ENCODE results near the gene NKD1.
A peak's percentile ranks its signal among the peaks of the same experiment; 100 is the strongest.
"Not testable (repeated sequence)": the region's sequence is repeated elsewhere in the genome, so short reads cannot be mapped to it uniquely, and the experiment has no call there.

The NKD1 gene

GRCh38 chr16:50578137-50578536, 29.9 kb downstream of the NKD1 start:
- DNase-seq (ENCODE audit: low spot score) = no peak

DNA sequence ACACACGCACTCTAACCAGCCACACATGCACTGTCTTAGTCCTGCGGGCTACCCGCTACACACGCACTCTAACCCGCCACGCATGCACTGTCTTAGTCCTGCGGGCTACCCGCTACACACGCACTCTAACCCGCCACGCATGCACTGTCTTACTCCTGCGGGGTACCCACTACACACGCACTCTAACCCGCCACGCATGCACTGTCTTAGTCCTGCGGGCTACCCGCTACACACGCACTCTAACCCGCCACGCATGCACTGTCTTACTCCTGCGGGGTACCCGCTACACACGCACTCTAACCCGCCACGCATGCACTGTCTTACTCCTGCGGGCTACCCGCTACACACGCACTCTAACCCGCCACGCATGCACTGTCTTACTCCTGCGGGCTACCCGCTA, 31.2 kb downstream of the NKD1 start:
- not testable (repeated sequence) for DNase-seq (ENCODE audit: low spot score)

GRCh38 chr16:50580180-50580798, 32.1 kb downstream of the NKD1 start:
- no peak for DNase-seq (ENCODE audit: low spot score)

GRCh38 chr16:50581845-50582244, 33.6 kb downstream of the NKD1 start:
- no peak for DNase-seq (ENCODE audit: low spot score)

- DNase-seq (ENCODE audit: low spot score) = no peak
Observed at GRCh38 chr16:50583211-50583610, 35.0 kb downstream of the NKD1 start.

- DNase-seq (ENCODE audit: low spot score) = no peak
Observed at GRCh38 chr16:50584033-50584722, 36.0 kb downstream of the NKD1 start.

- no peak for DNase-seq (ENCODE audit: low spot score)
Observed at GRCh38 chr16:50585331-50585776, 37.2 kb downstream of the NKD1 start.

- no peak for DNase-seq (ENCODE audit: low spot score)
Observed at GRCh38 chr16:50587543-50587942, 39.3 kb downstream of the NKD1 start.

DNA sequence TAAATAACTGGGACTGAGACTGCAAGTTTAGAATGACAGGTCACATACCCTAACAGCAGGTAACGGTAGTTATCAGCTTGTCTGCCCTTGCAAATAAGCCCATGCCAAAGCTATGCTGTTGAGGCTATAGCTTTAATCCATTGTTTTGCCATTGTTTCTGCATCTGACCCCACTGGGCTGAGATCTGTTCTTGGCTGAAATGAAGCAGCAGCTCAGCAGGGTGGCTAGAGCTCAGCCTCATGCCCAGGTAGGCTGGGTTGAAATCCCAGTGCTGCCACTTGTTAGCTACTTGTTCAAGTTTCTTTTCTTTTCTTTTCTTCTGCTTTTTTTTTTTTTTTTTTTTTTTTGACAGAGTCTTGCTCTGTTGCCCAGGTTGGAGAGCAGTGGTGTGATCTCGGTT, 40.1 kb downstream of the NKD1 start:
- no peak for DNase-seq (ENCODE audit: low spot score)

DNA sequence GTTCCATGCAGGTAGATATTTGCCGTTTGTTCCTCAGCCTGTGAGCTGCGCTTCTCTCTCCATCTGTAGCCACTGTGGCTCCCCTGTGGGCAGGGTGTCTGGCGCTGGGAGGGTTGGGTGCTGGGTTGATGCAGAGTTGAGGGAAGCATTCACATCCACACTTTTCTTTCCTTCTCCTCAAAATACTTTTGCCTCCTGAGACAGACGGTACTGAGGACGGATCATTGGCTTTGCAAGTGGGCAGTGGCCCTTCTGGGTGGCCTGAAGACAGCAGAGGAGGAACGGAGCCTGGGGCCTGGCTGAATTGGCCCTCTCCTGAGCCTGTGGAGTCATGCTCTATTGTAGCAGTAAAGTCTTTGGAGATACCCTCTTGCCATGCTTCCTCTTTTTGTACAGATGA, 43.0 kb downstream of the NKD1 start:
- no peak for DNase-seq (ENCODE audit: low spot score)

DNA sequence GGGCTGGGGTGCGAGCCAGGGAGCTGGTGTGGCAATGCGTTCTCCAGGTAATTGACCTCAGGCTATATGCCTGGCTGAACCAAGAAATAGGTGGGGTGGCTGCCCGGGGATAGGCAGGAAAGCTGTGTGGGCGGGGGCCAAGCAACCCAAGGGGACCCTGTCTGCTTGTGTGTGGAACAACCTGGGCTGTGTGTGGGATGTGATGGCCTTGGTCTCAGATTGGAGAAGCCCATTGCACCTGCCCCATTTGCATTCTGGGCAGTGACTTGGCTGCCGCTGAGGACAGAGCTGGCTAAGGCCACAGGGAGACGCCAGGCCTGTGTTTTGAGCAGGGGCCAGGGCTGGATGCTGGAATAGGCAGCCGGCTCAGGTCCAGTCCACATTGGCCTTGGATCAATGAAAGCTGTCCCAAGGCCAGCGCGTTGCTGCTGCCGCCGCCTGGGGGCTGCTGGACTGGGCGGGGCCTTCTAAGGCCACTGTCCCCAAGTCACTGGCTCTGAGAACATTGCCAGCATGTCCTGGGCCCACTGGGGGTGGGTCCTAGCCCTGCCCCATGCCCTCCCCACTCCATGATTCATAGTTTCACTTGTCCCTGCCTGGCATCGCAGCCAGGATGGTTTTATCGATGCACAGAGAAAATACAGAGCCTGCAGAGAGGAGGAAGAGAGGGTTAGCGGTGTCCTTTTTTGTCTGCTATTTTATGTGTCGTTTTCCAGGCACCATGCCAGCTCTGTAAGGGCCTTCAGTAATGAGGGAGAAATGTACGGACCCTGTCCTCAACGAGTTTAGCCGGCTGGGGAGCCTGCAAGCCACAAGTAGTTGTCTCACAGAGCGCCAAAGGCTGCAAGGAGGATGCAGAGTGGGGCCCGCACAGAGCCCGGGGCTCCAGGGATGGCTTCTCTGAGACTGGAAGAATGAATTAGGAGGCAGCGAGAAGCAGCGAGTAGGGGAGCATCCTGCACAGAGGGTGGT, 43.9 kb downstream of the NKD1 start:
- no peak for DNase-seq (ENCODE audit: low spot score)

GRCh38 chr16:50592996-50593395, 44.8 kb downstream of the NKD1 start:
- no peak for DNase-seq (ENCODE audit: low spot score)

- peak; percentile 66 for DNase-seq (ENCODE audit: low spot score)
Observed at GRCh38 chr16:50593410-50594150, 45.4 kb downstream of the NKD1 start.

DNA sequence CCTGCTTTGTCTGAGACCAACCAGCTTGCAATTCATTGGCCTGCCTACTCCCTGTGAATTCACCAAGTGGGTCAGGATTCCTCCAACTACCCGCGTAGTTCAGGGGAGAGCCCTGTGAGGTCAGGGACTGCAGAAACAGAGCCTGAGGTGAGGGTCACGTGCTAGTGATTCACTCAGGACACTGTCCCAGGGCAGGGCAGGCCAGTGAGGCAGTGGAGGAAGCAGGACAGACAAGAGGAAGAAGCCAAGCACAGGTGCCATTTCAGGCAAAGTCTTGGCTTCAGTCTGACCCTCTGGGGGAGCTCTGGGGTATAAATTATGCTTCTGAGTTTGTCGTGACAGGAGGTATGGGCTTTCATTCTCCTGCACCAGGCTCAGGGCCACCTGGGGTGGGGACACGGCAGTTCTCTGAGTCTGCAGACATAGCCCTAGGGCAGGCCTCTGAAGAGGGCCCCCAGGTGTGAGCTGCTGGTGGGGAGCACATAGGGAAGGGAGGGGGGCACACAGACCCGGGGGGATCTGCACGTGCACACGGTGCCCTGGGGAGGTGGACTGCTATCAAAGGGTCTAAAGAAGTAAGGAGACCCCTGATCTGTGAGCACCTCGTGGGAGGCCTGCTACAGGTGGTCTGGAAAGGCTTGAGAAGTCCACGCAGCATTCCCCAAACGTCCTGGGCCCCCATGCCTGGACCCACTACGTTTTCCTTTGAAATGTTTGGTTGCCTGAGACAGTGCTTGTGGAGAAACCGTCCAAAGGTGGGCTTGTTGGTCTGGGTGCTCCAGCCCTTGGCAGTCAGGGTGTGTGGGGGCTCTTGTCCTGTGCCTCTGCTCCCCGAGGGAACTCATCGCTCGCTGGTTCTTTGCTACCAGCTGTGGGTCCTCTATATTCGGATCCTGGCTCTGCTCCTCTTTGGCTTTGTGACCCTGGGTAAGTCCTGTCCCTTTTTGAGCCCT, 46.4 kb downstream of the NKD1 start:
- DNase-seq (ENCODE audit: low spot score) = no peak

DNA sequence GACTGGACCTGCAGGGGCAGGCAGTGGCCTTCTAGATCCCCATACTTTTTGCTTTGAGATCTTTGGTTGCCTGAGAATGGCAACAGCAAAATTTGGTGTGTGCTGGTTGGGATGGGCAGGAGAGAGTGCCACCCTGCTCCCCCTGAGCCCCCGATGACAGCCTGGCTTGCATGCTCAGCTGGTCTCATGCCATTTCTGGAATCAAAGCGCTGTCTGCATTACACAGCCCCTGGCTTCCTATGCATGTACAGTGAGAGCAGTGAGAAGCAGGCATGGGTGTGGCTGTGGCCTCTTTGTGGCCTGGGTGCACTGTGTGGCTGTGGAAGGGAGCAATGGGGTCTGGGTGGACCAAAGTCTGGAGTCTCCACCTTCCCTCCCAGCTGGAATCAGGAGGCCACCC, 47.7 kb downstream of the NKD1 start:
- no peak for DNase-seq (ENCODE audit: low spot score)

- no peak for DNase-seq (ENCODE audit: low spot score)
Observed at GRCh38 chr16:50596762-50597450, 48.7 kb downstream of the NKD1 start.

DNA sequence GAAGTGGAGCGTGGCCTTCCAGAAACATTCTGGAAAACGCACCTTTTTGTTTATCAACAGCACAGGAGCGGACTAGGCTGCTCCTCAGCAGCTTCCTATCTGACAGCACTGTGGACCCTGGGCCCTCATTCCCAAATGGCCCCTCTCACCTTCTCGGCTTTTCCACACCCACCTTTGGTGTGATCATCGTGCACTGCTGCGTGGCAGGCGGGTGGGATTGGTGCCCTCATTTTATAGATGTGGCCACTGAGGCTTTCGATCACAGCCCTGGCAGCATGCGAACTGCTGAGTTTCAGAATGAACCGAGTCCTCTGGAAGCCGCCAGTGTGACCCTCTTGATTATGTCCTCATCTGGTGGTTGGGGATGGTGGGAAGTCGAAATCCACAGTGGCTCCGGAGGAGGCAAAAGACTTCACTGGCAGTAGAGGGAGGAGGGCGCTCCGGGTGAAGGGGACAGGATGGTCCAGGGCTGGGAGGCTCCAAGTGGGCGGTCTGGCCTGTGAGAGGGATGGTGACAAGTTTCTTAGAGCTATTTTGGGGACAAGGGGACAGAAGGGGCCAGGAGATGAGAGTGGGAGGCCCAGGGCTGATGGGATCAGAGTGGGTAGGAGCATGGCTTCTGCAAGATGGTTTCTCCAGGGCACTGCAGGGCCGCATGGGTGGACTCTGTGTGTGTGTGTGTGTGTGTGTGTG, 49.5 kb downstream of the NKD1 start:
- no peak for DNase-seq (ENCODE audit: low spot score)

GRCh38 chr16:50598256-50598894, 50.2 kb downstream of the NKD1 start:
- no peak for DNase-seq (ENCODE audit: low spot score)

DNA sequence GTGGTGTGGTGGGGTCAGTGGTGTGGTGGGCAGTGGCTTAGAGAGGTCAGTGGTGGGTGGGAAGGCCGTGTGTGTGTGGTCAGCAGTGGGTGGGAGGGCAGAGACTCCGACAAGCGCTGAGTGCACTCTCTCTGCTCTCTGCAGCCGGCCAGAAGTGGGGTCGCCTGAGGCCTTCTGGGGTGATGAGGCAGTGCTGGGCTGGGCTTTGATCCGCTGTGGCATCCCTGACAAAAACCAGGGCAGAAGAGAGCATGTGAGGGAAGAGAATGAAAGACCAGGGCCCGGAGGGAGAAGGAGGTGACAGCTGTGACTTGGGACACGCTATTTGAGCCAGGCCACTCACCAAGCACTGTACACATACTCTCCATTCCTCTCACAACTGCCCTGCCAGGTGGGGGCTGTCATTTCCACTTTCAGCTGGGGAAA, 50.8 kb downstream of the NKD1 start:
- DNase-seq (ENCODE audit: low spot score) = no peak

Measured in D341Med (cell line).